GM12878 (cell line): ENCODE measurements around the gene CAPN10. TPM values are rescaled to one million over a fixed set of nuclear protein-coding genes. Genes with fewer than 3 reads are reported as not detected.

Experiments used
- ATAC-seq: fragments of 200-7000 bp; cut with Tn5 transposase; 3 replicates; pipeline ENCODE4 v1.9.1; 2020; ENCODE audit warnings: mild to moderate bottlenecking, moderate library complexity
- BruUV-seq: library from RNA; stranded (reverse); fragments of 400-500 nt; replicated peaks from 2 replicates; lab custom pipeline; 2021; lab: Mats Ljungman, UMichigan
- CTCF ChIA-PET: fragments of 300-600 bp; sonication (Branson Sonifier 250); formaldehyde crosslinking; extraction: SDS; loops from one replicate; lab custom pipeline; 2021; ENCODE audit warnings: inconsistent platforms; lab: Yijun Ruan, JAX
- POLR2A ChIA-PET: fragments of 350-600 bp; formaldehyde crosslinking; extraction: SDS; loops from one replicate; lab custom pipeline; 2021; ENCODE audit warnings: inconsistent platforms; lab: Charles Lee
- RAD21 ChIA-PET: fragments of 300-600 bp; sonication (Branson Sonifier 250); formaldehyde crosslinking; loops from one replicate; lab custom pipeline; 2023; ENCODE audit warnings: antibody characterized with exemption; ENCODE audit not compliant: unreplicated experiment; lab: Charles Lee
- SMC1A ChIA-PET: fragments of 300-600 bp; sonication (Branson Sonifier 250); formaldehyde crosslinking; loops from one replicate; lab custom pipeline; 2023; ENCODE audit not compliant: unreplicated experiment, uncharacterized antibody; lab: Charles Lee
- DNase-seq: peaks from one replicate; pipeline ENCODE4 v3.0.0-alpha.2; 2011; ENCODE audit warnings: low read depth, low spot score
- FAIRE-seq: peaks from 3 replicates; lab custom pipeline; 2011; peaks lifted over from hg19 to GRCh38; lab: Jason Lieb, UNC
- H2AFZ ChIP-seq: 2 replicates; pipeline ENCODE4 v1.6.0; 2011; ENCODE audit warnings: low read depth, low read length, control low read depth; ENCODE audit not compliant: control insufficient read depth
- H3K27ac ChIP-seq: 2 replicates; pipeline ENCODE4 v1.5.1; 2011; ENCODE audit warnings: control low read depth; ENCODE audit not compliant: control insufficient read depth, insufficient read depth
- H3K27me3 ChIP-seq, 2 experiments: replicated peaks in 1 of 2; 2 replicates each; pipeline versions ENCODE4 v1.6.0 to v1.6.1; 2011; ENCODE audit warnings: low read length in 1 of 2; ENCODE audit not compliant: control insufficient read depth in 2 of 2, insufficient read depth in 2 of 2
- H3K36me3 ChIP-seq, 2 experiments: 2 replicates each; pipeline ENCODE4 v1.5.1; 2011; ENCODE audit warnings: low read length in 1 of 2; ENCODE audit not compliant: control insufficient read depth in 2 of 2, insufficient read depth in 2 of 2
- H3K4me1 ChIP-seq: 2 replicates; pipeline ENCODE4 v1.6.1; 2011; ENCODE audit warnings: mild to moderate bottlenecking, low read length, moderate library complexity, mixed read lengths; ENCODE audit not compliant: control insufficient read depth, insufficient read depth
- H3K4me2 ChIP-seq: 2 replicates; pipeline ENCODE4 v1.6.0; 2011; ENCODE audit warnings: control low read depth; ENCODE audit not compliant: control insufficient read depth, insufficient read depth
- H3K4me3 ChIP-seq: fragments of 200-600 bp; sonication (generic); 2 replicates; pipeline ENCODE4 v1.5.1; 2016
- H3K79me2 ChIP-seq: 2 replicates; pipeline ENCODE4 v1.6.0; 2011; ENCODE audit warnings: low read length; ENCODE audit not compliant: control insufficient read depth, insufficient read depth
- H3K9ac ChIP-seq: 2 replicates; pipeline ENCODE4 v1.8.0; 2011; ENCODE audit warnings: low read length, control low read depth, mixed read lengths; ENCODE audit not compliant: control insufficient read depth, insufficient read depth
- H3K9me3 ChIP-seq: replicated peaks from 3 replicates; pipeline ENCODE4 v1.5.1; 2011; ENCODE audit warnings: mild to moderate bottlenecking, low read length; ENCODE audit not compliant: control insufficient read depth, insufficient read depth
- H4K20me1 ChIP-seq: 2 replicates; pipeline ENCODE4 v1.6.0; 2011; ENCODE audit not compliant: control insufficient read depth, insufficient read depth
- HDAC2 ChIP-seq: fragments of 200-600 bp; sonication (generic); IDR thresholded peaks from 2 replicates; pipeline ENCODE4 v1.6.1; 2017
- KAT2A ChIP-seq: conservative IDR thresholded peaks from 2 replicates; pipeline ENCODE4 v1.6.1; 2011; ENCODE audit warnings: low read depth, low read length; ENCODE audit not compliant: control insufficient read depth
- MTA3 ChIP-seq: IDR thresholded peaks from 2 replicates; pipeline ENCODE4 v1.6.1; 2012; ENCODE audit warnings: low read length, inconsistent platforms, borderline replicate concordance
- POLR2A ChIP-seq: IDR thresholded peaks from 2 replicates; pipeline ENCODE4 v1.6.1; 2011; ENCODE audit warnings: low read depth, mild to moderate bottlenecking, low read length
- WGBS: methylation state at CpG from one replicate; pipeline ENCODE4 v1.1.6; 2016; ENCODE audit warnings: low lambda C conversion rate; ENCODE audit not compliant: insufficient replicate concordance, insufficient coverage; ENCODE audit errors: missing lambda C conversion rate; 5-methylcytosine and 5-hydroxymethylcytosine counted together
- in situ Hi-C: fragments of 300-500 bp; cut with MboI; formaldehyde crosslinking; loops from 9 replicates; pipeline ENCODE4 v1.14.3; 2018; ENCODE audit warnings: mixed read lengths
- intact Hi-C: fragments of 100-400 bp; cut with micrococcal nuclease; formaldehyde crosslinking; loops from one replicate; pipeline ENCODE4 v1.14.2; 2022; ENCODE audit not compliant: unreplicated experiment
- polyA plus RNA-seq, 11 experiments: library from polyadenylated mRNA; depleted of rRNA in 4 of 11; unstranded in 6 of 11; stranded (reverse) in 5 of 11; fragments of >200 nt; fragmentation: Nextera tagmentation in 4 of 11; fragmentation: Illumina TruSeq in 1 of 11; extraction: Ambion mirVana in 4 of 11; extraction: Trizol in 1 of 11; gene quantifications; 1 replicate in 1 of 11; 2 replicates in 10 of 11; pipeline versions ENCODE4 v1.2.1 to v1.2.3, GENCODE V29; 2011 to 2016; ENCODE audit warnings: inconsistent platforms in 2 of 11, missing spikeins in 2 of 11, low read depth in 1 of 11
- total RNA-seq, 4 experiments: library from RNA; depleted of rRNA in 3 of 4; stranded (reverse); fragments of >200 nt in 3 of 4; fragmentation: Illumina TruSeq in 1 of 4; extraction: Trizol in 1 of 4; gene quantifications; 2 replicates each; pipeline versions ENCODE4 v1.2.1 to v1.2.3, GENCODE V29; 2013 to 2021
- TF ChIP-seq, protein P1 (sequence below), 3 experiments: IDR thresholded peaks in 2 of 3; conservative IDR thresholded peaks in 1 of 3; 2 replicates each; pipeline ENCODE4 v1.5.1; 2011; ENCODE audit warnings: low read depth in 3 of 3, low read length in 3 of 3, mild to moderate bottlenecking in 3 of 3, control low read depth in 2 of 3, moderate library complexity in 2 of 3, inconsistent platforms in 1 of 3, mixed read lengths in 1 of 3; ENCODE audit not compliant: control insufficient read depth in 2 of 3, insufficient read depth in 1 of 3; ENCODE audit errors: extremely low read depth in 1 of 3

CAPN10 gene
- total and polyA plus RNA-seq, 10 of the 15 experiments (the other 5 are each of a cell fraction or from before 2014, with no cell fraction given) = 0.37 to 40.6 (median 17.5) TPM

DNA sequence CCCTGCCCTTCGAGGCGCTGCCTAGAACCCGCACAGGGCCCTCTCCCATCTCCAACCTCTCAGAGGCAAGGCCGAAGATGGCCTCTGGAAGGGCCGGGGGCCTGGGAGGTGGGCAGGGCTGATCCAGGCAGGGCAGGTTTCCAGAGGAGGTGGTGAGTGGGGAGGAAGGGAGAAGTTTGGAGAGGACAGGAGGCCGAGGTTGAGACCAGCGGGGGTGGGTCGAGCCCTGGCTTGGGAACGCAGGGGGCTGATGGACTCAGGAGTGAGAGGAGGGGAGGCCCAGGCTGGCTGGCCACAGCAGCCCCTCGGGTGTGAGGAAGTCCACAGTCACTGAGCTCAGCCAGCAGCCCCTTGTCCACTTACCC, 10.5 kb downstream of the CAPN10 start:
- ChIA-PET RAD21 (no interaction called here), POLR2A (no interaction called here), SMC1A (no interaction called here), CTCF (no interaction called here)
- H3K27me3 ChIP-seq = no peaks in the 10 kb centered on the region
- H3K9ac ChIP-seq = no peak overlapping the region
- in situ Hi-C loops = no loop called here
- FAIRE-seq = no peak
- no peak for DNase-seq
- BruUV-seq = no TSS peak
- no peak for ATAC-seq
- no peak for TF ChIP-seq HDAC2
- TF ChIP-seq, protein P1, sequence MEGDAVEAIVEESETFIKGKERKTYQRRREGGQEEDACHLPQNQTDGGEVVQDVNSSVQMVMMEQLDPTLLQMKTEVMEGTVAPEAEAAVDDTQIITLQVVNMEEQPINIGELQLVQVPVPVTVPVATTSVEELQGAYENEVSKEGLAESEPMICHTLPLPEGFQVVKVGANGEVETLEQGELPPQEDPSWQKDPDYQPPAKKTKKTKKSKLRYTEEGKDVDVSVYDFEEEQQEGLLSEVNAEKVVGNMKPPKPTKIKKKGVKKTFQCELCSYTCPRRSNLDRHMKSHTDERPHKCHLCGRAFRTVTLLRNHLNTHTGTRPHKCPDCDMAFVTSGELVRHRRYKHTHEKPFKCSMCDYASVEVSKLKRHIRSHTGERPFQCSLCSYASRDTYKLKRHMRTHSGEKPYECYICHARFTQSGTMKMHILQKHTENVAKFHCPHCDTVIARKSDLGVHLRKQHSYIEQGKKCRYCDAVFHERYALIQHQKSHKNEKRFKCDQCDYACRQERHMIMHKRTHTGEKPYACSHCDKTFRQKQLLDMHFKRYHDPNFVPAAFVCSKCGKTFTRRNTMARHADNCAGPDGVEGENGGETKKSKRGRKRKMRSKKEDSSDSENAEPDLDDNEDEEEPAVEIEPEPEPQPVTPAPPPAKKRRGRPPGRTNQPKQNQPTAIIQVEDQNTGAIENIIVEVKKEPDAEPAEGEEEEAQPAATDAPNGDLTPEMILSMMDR (IDR thresholded peaks at IDR 0.05 in 2 of 3, conservative IDR thresholded peaks at IDR 0.05 in 1 of 3; ENCODE audit: control insufficient read depth in 2 of 3, extremely low read depth in 1 of 3, insufficient read depth in 1 of 3, low read depth in 3 of 3, low read length in 3 of 3) = no peak
- TF ChIP-seq POLR2A = peak; percentile 22; the same call in 1 of the 2 replicates
- no peak for TF ChIP-seq KAT2A
- no peak for TF ChIP-seq MTA3
- H2AFZ ChIP-seq = no peak overlapping the region
- peaks cover 0 to 24% of the 10 kb centered on the region in 2 experiments; a peak in 3 of 4 replicates for H3K36me3 ChIP-seq
- H3K79me2 ChIP-seq = no peaks in the 10 kb centered on the region
- no peak overlapping the region for H3K4me2 ChIP-seq
- H3K4me1 ChIP-seq = no peaks in the 10 kb centered on the region; the same call in 1 of the 2 replicates
- intact Hi-C loops = no loop called here
- H3K4me3 ChIP-seq = no peak overlapping the region
- H3K27ac ChIP-seq = no peak overlapping the region
- 79% methylated on average over 10 of the region's 10 CpGs for WGBS
- no peaks in the 10 kb centered on the region for H4K20me1 ChIP-seq
- H3K9me3 ChIP-seq = no peaks in the 10 kb centered on the region
